ENCODE measurements around the gene DNMBP.

GRCh38 chr10:99832439-99832838 lies 177.3 kb downstream of the DNMBP start:
- no peak for TF ChIP-seq CTCF (IDR thresholded peaks at IDR 0.05)
- no peak for TF ChIP-seq POLR2A (IDR thresholded peaks at IDR 0.05)
